Natural killer cell treated with Interleukin-12 subunit alpha and Interleukin-12 subunit beta and Interleukin-15 and Interleukin-18, amount 100 ng/mL, for 72 hours (primary cell): ENCODE results near the gene HTRA3. TPM values are rescaled to one million over a fixed set of nuclear protein-coding genes. Genes with fewer than 3 reads are reported as not detected.

ENCODE experiments used
- ATAC-seq, 2 donors: fragments of 150-1000 bp; cut with Tn5 transposase in 1 of 2; sonication (Bioruptor Pico), chemical (Tn5 transposase) in 1 of 2; 2 replicates each; pipeline ENCODE4 v1.10.0; 2021
- DNase-seq: peaks from one replicate; pipeline ENCODE4 v3.0.0; 2022; ENCODE audit warnings: low spot score
- H3K27ac Mint-ChIP-seq, 2 donors: 1 replicate in 1 of 2; 2 replicates in 1 of 2; pipeline ENCODE4 v1.8.0; 2022; ENCODE audit warnings: mixed read lengths in 2 of 2, mild to moderate bottlenecking in 1 of 2, moderate library complexity in 1 of 2
- H3K27me3 Mint-ChIP-seq, 2 donors: 1 replicate in 1 of 2; 2 replicates in 1 of 2; pipeline ENCODE4 v1.8.0; 2022; ENCODE audit warnings: mixed read lengths in 2 of 2
- H3K36me3 Mint-ChIP-seq: one replicate; pipeline ENCODE4 v1.8.0; 2022; ENCODE audit warnings: mixed read lengths
- H3K4me1 Mint-ChIP-seq, 2 donors: 1 replicate in 1 of 2; 2 replicates in 1 of 2; pipeline ENCODE4 v1.8.0; 2022; ENCODE audit warnings: low read depth in 2 of 2, mixed read lengths in 2 of 2, mild to moderate bottlenecking in 1 of 2
- H3K4me3 Mint-ChIP-seq: one replicate; pipeline ENCODE4 v1.8.0; 2022; ENCODE audit warnings: mixed read lengths
- H3K9me3 Mint-ChIP-seq: 2 replicates; pipeline ENCODE4 v1.8.0; 2022; ENCODE audit warnings: mixed read lengths
- total RNA-seq, 2 donors: library from RNA; stranded (reverse); gene quantifications; one replicate each; pipeline ENCODE4 v1.2.3, GENCODE V29; 2022

HTRA3 gene
- total RNA-seq, 2 donors from 2014 or later, result not detected

DNA sequence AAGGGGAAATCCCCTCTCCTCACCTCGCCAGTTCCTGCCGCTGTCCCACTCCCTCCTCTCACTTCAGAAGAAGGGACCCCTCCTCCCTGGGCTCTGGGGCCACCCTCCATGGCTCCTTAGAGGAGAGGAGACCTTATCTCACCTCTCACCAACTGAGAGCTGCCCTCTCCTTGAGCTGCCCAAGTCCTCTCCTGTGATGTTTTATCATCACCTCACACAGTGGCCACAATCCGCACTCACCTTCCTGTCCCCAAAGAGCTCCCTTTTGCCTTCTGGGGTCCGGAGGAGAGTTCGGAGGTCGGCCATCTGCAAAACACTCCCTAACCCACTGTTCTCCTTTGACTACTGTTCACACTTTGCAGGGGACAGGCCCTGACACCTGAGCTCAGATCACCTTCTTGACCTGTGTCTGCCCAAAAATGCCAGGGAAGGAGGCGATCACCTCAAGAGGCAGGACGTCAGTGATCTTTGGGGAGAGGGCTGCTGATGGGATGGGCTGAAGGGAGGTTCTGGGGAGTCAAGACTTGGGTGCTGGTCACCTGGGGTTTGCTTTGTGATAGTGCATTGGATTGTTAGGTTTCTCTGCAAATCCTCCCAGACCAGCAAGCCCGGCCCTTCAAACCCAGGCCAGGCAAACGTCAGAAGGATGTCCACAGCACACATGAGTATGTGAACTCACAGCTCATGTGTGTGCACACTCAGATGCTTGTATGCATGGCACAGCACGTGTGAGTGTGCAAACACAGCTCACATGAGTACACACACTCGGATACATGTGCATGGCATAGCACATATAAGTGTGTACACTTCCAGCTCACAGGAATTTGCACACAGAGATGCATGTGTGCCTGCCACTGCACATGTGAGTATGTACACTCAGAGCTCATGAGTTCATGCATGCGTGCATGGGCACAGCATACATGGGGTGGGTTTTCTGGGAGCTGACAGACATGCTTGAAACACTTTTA lies 41.8 kb downstream of the HTRA3 start:
- H3K27me3 Mint-ChIP-seq, result peaks cover 16 to 17% of the 10 kb centered on the region in 2 donors
- ATAC-seq (no peak), DNase-seq (peak; percentile 10)
- no peaks in the 10 kb centered on the region for H3K4me1 Mint-ChIP-seq
- H3K4me3 Mint-ChIP-seq, result no peak overlapping the region
- no peaks in the 10 kb centered on the region for H3K9me3 Mint-ChIP-seq
- H3K36me3 Mint-ChIP-seq, result no peaks in the 10 kb centered on the region
- H3K27ac Mint-ChIP-seq, result no peak overlapping the region

DNA sequence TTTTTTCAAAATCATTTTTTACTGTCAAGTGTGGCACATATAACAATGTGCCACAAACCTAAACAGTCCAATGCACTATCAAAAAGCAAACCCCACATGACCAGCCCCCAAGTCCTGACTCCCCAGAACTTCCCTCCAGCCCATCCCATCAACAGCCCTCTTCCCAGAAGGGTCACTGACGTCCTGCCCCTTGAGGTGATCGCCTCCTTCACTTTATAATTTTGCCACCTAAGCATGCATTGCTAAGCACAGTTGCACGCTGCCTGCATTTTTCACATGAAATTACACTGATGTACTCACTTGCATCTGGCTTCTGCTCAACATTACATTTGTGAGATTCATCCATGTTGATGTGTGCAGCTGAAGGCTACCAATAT lies 42.5 kb downstream of the HTRA3 start:
- H3K9me3 Mint-ChIP-seq, result no peaks in the 10 kb centered on the region

DNA sequence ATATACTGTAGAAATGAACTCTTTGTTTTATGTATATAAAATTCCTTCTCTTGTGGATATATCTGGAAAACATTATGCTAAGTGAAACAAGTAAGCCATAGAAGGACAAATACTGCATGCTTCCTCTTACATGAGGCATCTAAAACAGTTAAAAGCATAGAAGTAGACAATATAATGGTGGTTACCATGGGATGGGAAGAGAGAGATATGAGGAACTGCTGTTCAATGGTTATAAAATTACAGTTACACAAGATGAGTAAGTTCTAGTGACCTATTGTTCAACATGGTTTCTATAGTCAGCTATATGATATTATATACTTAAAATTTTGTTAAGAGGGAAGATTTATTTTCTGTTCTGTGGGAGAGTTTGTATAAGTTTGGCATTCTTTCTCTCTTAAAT lies 43.4 kb downstream of the HTRA3 start:
- Mint-ChIP-seq H3K36me3 (no peaks in the 10 kb centered on the region), H3K27me3 (peaks cover 16 to 17% of the 10 kb centered on the region in 2 donors), H3K4me3 (no peak overlapping the region), H3K27ac (no peak overlapping the region), H3K4me1 (no peaks in the 10 kb centered on the region), H3K9me3 (no peaks in the 10 kb centered on the region)
- ATAC-seq, result no peak
- no peak for DNase-seq

More for the DNA sequence above, 42.5 kb downstream of the HTRA3 start:
- H3K27me3 Mint-ChIP-seq, result peaks cover 16 to 17% of the 10 kb centered on the region in 2 donors
- DNase-seq (peak; percentile 29), ATAC-seq (no peak)
- no peaks in the 10 kb centered on the region for H3K36me3 Mint-ChIP-seq
- H3K4me3 Mint-ChIP-seq, result no peak overlapping the region
- H3K4me1 Mint-ChIP-seq, result no peaks in the 10 kb centered on the region
- H3K27ac Mint-ChIP-seq, result no peak overlapping the region

DNA sequence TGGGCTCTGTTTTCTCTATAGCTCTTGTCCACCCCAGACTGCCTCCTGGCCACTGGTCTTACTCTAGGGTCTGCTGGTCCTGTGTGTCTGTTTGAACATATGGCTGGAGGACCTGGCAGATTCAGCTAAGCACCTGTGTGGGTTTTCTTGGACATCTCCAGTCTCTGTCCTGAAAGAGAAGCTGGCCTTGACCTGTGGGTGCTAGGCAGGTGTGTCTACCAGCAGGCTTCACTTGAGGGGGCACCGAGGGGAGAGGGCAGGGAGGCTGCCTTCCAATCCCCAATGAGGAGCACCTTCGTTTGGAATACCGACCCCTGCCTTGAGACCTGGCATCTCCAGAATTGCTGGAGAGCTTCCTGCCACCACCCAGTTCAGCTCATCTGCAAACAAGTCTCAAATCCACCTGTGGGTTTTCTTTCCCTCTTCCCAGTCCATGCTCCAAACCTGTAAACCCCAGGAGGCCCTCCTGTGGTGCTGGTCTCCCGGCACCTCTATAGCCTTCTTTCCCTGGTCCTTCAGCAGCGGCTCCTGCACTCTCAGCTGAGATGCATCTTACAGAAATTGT lies 45.2 kb downstream of the HTRA3 start:
- Mint-ChIP-seq H3K27me3 (peaks cover 16 to 17% of the 10 kb centered on the region in 2 donors), H3K9me3 (no peaks in the 10 kb centered on the region), H3K27ac (no peak overlapping the region), H3K4me3 (no peak overlapping the region), H3K36me3 (no peaks in the 10 kb centered on the region), H3K4me1 (no peaks in the 10 kb centered on the region)
- ATAC-seq, result no peak
- DNase-seq, result no peak

DNA sequence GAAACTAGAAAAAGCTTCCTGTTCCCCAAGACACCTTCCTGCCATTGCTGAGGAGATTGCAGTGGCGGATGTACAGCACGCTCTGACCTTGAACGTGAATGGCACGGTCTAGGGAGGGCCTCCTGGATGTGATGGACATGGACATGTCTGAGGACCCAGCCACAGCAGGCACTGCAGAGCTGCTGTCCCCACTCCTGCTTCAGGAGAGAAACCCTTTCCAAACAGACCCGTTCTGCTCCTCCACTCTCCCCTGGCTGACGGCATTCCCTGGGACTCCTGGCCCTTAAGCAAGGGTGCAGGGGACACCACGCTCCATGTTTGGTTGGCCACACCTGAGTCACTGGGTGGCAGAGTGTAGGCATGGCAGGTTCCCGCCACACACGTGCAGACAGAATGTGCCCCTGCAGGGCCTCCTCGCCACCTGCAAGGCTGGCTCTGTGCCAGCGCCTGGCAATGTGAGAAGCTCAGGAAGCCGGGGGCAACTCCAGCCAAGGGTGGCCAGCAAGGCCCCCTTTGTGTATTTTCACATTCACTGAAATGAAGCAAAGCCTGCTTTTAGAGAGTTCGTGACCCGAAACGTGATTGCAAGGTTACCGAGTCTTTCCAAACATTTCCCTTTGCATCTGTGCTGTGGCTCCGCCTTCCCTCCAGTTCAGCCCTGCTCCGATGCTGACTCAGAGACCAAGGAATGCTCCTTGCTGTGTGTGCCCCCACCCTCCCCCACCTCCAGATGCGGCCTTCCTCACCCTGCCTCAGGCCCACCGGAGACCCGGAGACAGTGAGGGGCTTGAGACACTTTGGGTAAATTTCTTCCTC lies 46.1 kb downstream of the HTRA3 start:
- no peak overlapping the region for H3K27ac Mint-ChIP-seq
- no peak overlapping the region for H3K4me3 Mint-ChIP-seq
- peak in 1 of 2 donors; percentile 34 for ATAC-seq
- H3K9me3 Mint-ChIP-seq, result no peaks in the 10 kb centered on the region
- H3K36me3 Mint-ChIP-seq, result no peaks in the 10 kb centered on the region
- no peak for DNase-seq
- no peaks in the 10 kb centered on the region for H3K4me1 Mint-ChIP-seq
- peaks cover 16 to 17% of the 10 kb centered on the region in 2 donors for H3K27me3 Mint-ChIP-seq

DNA sequence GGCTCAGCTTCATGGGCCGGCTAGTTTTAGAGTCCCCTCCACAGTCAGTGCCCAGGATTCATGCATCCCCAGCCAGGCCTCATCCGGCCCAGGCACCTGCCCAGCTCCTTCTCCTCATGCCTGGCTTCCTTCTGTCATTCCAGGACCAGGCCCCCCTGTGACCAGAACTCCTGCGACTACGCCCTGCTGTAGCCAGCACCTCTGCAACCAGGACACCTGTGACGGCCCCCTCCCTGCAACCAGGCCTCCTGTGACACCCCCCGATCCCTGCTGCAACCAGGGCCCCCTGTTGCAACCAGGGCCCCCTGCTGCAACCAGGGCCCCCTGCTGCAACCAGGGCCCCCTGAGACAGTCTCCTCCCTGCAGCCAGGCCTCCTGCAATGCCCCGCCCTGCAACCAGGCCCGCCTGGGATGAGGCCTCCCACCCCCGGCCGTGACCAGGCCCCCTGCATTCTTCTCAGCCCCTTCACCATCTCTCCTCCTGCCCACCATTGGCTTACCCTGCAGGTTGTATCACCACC lies 46.8 kb downstream of the HTRA3 start:
- ATAC-seq, result no peak
- peaks cover 16 to 17% of the 10 kb centered on the region in 2 donors for H3K27me3 Mint-ChIP-seq
- H3K9me3 Mint-ChIP-seq, result no peaks in the 10 kb centered on the region
- no peak for DNase-seq
- H3K27ac Mint-ChIP-seq, result no peak overlapping the region
- no peaks in the 10 kb centered on the region for H3K36me3 Mint-ChIP-seq
- H3K4me3 Mint-ChIP-seq, result no peak overlapping the region
- no peaks in the 10 kb centered on the region for H3K4me1 Mint-ChIP-seq

DNA sequence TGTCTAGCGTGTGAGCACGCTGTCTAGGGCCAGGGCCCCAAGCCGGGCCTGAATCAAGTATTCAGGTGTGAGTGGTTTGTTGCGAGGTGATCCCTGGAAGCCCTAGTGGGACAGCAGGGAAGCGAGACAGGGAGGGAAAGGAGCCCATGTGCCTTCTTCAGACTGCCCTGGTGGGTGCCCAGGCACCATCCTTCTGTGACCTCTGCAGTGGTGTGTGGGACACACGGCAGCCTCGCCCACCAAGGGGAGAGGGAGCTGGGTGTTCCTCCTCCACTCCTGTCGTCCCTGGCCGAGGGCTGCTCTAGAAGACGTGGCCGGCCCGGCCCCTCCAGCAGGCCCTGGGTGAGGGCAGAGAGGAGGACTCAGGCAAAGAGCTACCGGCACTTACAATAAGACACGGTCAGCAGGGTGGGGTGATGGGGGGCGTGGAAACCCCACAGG lies 47.4 kb downstream of the HTRA3 start:
- no peak overlapping the region for H3K4me3 Mint-ChIP-seq
- H3K9me3 Mint-ChIP-seq, result no peaks in the 10 kb centered on the region
- DNase-seq, result no peak
- H3K36me3 Mint-ChIP-seq, result no peaks in the 10 kb centered on the region
- H3K4me1 Mint-ChIP-seq, result no peaks in the 10 kb centered on the region
- ATAC-seq, result peak in 1 of 2 donors; percentile 11
- peaks cover 16 to 17% of the 10 kb centered on the region in 2 donors for H3K27me3 Mint-ChIP-seq
- H3K27ac Mint-ChIP-seq, result no peak overlapping the region

DNA sequence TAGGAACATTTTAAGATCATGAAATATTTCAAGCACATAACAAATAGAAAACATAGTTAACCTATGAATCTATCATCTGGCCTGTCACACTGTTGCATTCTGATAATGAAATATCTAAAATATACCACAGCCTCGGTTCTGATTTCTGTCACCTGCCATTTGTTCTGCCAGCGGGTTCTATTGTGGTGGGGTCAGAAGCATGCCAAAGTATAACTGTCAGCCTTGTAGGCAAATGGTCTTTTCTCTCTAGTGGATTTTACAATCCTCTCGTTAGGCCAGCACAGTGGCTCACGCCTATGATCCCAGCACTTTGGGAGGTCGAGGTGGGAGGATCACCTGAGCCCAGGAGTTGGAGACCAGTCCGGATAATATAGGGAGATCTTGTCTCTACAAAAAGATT lies 47.9 kb downstream of the HTRA3 start:
- H3K27me3 Mint-ChIP-seq, result peaks cover 13 to 14% of the 10 kb centered on the region in 2 donors
- no peaks in the 10 kb centered on the region for H3K4me1 Mint-ChIP-seq
- H3K27ac Mint-ChIP-seq, result no peak overlapping the region
- no peak for DNase-seq
- no peak overlapping the region for H3K4me3 Mint-ChIP-seq
- H3K9me3 Mint-ChIP-seq, result no peaks in the 10 kb centered on the region
- H3K36me3 Mint-ChIP-seq, result no peaks in the 10 kb centered on the region
- no peak for ATAC-seq

DNA sequence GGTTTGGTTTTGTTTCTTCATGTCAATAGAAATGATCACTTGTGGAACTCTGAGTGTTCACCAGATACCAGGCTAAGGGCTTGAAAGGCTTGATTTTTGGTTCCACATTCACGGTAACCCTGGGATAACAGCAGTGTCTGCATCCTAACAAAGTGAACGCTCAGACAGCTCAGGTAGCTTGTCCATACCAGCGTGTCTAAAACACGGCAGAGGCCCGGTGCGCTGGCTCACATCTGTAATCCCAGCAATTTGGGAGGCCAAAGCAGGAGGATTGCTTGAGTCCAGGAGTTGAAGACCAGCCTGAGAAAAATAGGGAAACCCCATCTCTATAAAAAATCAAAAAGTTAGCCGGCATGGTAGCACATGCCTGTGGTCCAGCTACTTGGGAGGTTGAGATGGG lies 49.0 kb downstream of the HTRA3 start:
- Mint-ChIP-seq H3K4me3 (no peak overlapping the region), H3K36me3 (no peaks in the 10 kb centered on the region)

DNA sequence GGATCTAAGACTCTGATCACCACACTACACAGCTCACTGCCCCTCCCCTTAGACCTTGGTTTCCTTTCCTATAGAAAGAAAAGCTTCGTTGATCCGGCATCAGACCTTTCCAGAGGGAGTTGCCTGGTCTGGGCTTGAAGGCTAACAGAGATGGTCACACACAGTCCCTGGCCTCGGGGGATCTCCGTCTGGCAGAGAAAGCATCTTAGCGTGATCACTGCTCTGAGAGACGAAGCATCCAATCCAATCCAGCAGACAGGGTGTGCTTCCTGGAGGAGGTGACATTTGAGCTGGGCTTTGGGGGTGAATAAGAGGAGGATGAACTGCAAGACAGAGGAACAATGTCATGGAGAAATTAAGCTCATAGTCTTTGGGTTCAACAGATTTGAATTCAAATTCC lies 49.5 kb downstream of the HTRA3 start:
- DNase-seq, result peak; percentile 15
- H3K9me3 Mint-ChIP-seq, result no peaks in the 10 kb centered on the region
- H3K27me3 Mint-ChIP-seq, result peaks cover 5 to 6% of the 10 kb centered on the region in 2 donors
- H3K27ac Mint-ChIP-seq, result no peak overlapping the region
- H3K4me1 Mint-ChIP-seq, result no peaks in the 10 kb centered on the region
- no peak for ATAC-seq
- H3K36me3 Mint-ChIP-seq, result no peaks in the 10 kb centered on the region
- no peak overlapping the region for H3K4me3 Mint-ChIP-seq

More for the DNA sequence above, 49.0 kb downstream of the HTRA3 start:
- ATAC-seq (no peak), DNase-seq (no peak)
- Mint-ChIP-seq H3K9me3 (no peaks in the 10 kb centered on the region), H3K27ac (no peak overlapping the region), H3K27me3 (peaks cover 5 to 10% of the 10 kb centered on the region in 2 donors), H3K4me1 (no peaks in the 10 kb centered on the region)

DNA sequence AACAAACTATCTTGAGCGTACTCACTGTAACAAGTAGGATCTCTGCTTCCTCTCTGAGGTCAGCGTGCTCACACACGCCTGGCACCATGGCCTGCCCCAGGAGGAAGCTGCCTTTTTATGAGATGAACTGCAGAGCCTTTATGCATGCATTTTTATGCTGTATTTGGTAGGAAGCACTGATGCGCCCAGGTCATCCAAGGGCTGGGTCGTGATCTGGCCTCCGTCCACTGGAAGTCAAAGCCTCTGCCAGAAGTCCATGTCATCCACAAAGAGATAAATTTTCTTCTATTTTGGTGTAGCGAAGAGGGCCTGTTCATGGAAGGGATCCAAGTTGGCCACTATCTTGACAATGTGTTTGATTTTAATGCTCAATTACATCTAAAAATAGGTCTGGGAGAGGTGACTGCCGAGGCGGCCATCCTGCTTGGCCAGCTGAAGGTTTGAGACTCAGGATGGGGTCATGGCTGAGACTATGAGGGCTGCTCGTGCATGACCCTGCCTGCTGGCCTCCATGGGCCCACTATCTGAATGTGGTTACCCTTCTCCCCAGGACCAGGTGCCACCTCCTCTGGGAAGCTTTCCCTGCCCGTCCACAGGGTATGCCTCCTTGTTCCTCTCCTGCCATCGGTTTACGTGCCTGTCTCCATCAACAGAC lies 50.3 kb downstream of the HTRA3 start:
- peaks cover 2 to 5% of the 10 kb centered on the region in 2 donors for H3K27me3 Mint-ChIP-seq
- H3K36me3 Mint-ChIP-seq, result no peaks in the 10 kb centered on the region
- DNase-seq (no peak), ATAC-seq (no peak)
- no peaks in the 10 kb centered on the region for H3K9me3 Mint-ChIP-seq
- H3K27ac Mint-ChIP-seq, result no peak overlapping the region
- no peak overlapping the region for H3K4me3 Mint-ChIP-seq
- H3K4me1 Mint-ChIP-seq, result no peaks in the 10 kb centered on the region

DNA sequence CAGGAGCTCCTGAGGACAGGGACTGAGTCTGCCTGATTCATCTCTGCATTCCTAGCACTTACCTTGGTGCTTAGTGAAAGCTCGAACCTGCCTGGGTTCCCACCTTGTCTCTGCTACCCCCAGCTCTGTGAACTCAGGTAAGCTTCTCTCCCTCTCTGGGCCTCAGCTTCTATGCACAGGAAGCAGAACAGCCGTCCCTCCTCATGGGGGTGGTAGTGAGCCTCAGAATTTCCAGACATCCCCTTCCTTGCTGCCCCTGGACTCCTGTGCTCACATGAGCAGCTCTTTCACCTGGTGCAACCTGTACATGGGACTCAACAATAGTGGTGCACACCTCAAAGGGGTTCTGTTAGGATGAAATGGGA lies 50.8 kb downstream of the HTRA3 start:
- DNase-seq (peak; percentile 16), ATAC-seq (no peak)
- no peaks in the 10 kb centered on the region for H3K9me3 Mint-ChIP-seq
- H3K4me1 Mint-ChIP-seq, result no peaks in the 10 kb centered on the region
- peaks cover under 1 to 2% of the 10 kb centered on the region in 2 donors for H3K27me3 Mint-ChIP-seq
- H3K36me3 Mint-ChIP-seq, result no peaks in the 10 kb centered on the region
- no peak overlapping the region for H3K27ac Mint-ChIP-seq
- no peak overlapping the region for H3K4me3 Mint-ChIP-seq

DNA sequence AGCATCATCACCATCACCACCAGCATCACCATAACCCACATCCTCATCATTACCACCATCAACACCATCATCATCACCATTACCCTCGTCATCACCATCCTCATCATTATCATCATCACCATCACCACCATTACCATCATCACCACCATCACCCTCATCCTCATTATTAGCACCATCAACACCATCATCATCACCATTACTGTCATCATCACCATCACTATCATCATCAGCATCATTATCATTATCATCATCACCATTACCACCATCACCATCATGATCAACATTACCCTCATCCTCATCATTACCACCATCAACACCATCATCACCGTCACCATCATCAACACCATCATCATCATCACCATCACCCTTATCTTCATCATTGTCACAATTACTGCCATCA lies 51.7 kb downstream of the HTRA3 start:
- H3K27ac Mint-ChIP-seq, result no peak overlapping the region
- no peaks in the 10 kb centered on the region for H3K4me1 Mint-ChIP-seq
- no peaks in the 10 kb centered on the region for H3K36me3 Mint-ChIP-seq
- H3K27me3 Mint-ChIP-seq, result no peaks in the 10 kb centered on the region
- DNase-seq (no peak), ATAC-seq (no peak)
- H3K9me3 Mint-ChIP-seq, result no peaks in the 10 kb centered on the region
- H3K4me3 Mint-ChIP-seq, result no peak overlapping the region
